ENCODE measurements around the gene CDHR3. TPM values are rescaled to one million over a fixed set of nuclear protein-coding genes. Genes with fewer than 3 reads are reported as not detected.

Gene CDHR3
- total RNA-seq, 1 donor from 2014 or later, result 2.3 TPM

GRCh38 chr7:105987046-105987445, 24.0 kb downstream of the CDHR3 start:
- Mint-ChIP-seq H3K4me3 (ENCODE audit: unreplicated experiment) (no peak overlapping the region), H3K9me3 (ENCODE audit: unreplicated experiment) (no peaks in the 10 kb centered on the region), H3K27me3 (ENCODE audit: unreplicated experiment) (peaks cover 48% of the 10 kb centered on the region), H3K36me3 (ENCODE audit: unreplicated experiment) (no peaks in the 10 kb centered on the region), H3K27ac (ENCODE audit: unreplicated experiment) (no peak overlapping the region), H3K4me1 (ENCODE audit: unreplicated experiment) (peaks cover 12% of the 10 kb centered on the region)
- TF ChIP-seq, protein P1, sequence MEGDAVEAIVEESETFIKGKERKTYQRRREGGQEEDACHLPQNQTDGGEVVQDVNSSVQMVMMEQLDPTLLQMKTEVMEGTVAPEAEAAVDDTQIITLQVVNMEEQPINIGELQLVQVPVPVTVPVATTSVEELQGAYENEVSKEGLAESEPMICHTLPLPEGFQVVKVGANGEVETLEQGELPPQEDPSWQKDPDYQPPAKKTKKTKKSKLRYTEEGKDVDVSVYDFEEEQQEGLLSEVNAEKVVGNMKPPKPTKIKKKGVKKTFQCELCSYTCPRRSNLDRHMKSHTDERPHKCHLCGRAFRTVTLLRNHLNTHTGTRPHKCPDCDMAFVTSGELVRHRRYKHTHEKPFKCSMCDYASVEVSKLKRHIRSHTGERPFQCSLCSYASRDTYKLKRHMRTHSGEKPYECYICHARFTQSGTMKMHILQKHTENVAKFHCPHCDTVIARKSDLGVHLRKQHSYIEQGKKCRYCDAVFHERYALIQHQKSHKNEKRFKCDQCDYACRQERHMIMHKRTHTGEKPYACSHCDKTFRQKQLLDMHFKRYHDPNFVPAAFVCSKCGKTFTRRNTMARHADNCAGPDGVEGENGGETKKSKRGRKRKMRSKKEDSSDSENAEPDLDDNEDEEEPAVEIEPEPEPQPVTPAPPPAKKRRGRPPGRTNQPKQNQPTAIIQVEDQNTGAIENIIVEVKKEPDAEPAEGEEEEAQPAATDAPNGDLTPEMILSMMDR (IDR thresholded peaks at IDR 0.05), result no peak
- no peak for DNase-seq (ENCODE audit: extremely low spot score, unreplicated experiment)

DNA sequence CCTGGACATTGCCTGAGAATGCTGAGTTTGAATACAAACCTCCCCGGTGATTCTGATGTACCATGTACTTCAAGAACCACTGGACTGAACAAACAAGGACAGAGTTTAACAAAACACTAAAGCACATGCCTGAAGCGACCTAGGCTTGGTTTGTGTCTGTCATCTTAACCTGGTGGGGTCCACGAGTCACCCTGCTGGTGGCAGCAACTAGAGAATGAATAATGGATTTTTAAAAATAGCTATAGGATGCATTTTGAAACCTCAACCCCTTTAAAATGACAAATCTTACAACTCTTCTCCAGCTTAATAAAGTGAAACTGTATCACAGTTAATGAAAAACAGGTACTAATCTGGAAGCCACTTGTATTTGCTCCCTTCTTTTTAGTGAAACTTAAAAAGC, 25.2 kb downstream of the CDHR3 start:
- H3K27me3 Mint-ChIP-seq (ENCODE audit: unreplicated experiment), result peaks cover 51% of the 10 kb centered on the region
- H3K27ac Mint-ChIP-seq (ENCODE audit: unreplicated experiment), result no peak overlapping the region
- H3K9me3 Mint-ChIP-seq (ENCODE audit: unreplicated experiment), result no peaks in the 10 kb centered on the region
- TF ChIP-seq, protein P1 (IDR thresholded peaks at IDR 0.05), result no peak
- DNase-seq (ENCODE audit: extremely low spot score, unreplicated experiment), result no peak
- H3K36me3 Mint-ChIP-seq (ENCODE audit: unreplicated experiment), result no peaks in the 10 kb centered on the region
- no peak overlapping the region for H3K4me3 Mint-ChIP-seq (ENCODE audit: unreplicated experiment)
- H3K4me1 Mint-ChIP-seq (ENCODE audit: unreplicated experiment), result peaks cover 12% of the 10 kb centered on the region

- no peak for DNase-seq (ENCODE audit: extremely low spot score, unreplicated experiment)
- Mint-ChIP-seq H3K36me3 (ENCODE audit: unreplicated experiment) (no peaks in the 10 kb centered on the region), H3K4me3 (ENCODE audit: unreplicated experiment) (no peak overlapping the region), H3K4me1 (ENCODE audit: unreplicated experiment) (peaks cover 12% of the 10 kb centered on the region), H3K27me3 (ENCODE audit: unreplicated experiment) (peaks cover 45% of the 10 kb centered on the region), H3K27ac (ENCODE audit: unreplicated experiment) (no peak overlapping the region), H3K9me3 (ENCODE audit: unreplicated experiment) (no peaks in the 10 kb centered on the region)
- TF ChIP-seq, protein P1 (IDR thresholded peaks at IDR 0.05), result no peak
These were observed 26.1 kb downstream of the CDHR3 start for GRCh38 chr7:105989191-105989590.

DNA sequence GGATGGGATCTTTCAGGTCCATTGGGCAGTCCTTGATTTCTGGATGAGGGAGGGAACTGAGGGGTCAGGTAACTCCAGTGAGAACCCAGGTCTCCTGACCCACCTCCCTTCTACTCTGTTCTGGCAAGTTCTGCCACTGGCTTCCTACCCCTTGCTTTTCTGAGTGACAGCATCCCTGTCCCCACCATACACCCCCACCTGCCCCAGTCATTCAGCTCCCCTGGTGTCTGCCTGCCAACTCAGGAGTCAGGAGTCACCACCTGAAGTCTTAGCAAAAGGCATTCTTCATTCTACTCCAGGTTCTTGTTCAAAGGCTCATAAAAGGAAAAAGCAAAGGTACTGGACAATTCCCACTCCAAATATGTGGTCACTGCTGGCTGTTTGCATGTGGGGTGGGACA, 26.6 kb downstream of the CDHR3 start:
- Mint-ChIP-seq H3K4me1 (ENCODE audit: unreplicated experiment) (peaks cover 12% of the 10 kb centered on the region), H3K9me3 (ENCODE audit: unreplicated experiment) (no peaks in the 10 kb centered on the region)

DNA sequence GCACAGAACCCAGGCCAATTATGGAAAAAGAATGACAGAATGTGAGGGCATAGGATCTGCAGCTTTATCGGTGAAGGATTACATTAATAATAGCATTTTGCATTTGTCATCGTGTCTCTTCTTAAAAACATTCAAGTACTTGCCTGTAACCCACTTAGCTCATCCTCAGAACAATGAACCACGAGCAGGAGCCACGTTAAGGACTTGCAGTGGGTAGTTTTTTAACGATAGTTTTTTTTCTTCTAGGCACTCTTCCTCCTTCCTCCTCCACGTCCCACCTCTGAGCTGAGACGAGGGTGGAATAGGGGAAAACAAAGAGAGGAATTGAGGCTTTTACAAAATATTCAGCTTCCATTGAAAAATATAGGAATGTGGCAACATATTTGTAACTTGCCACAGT, 27.1 kb downstream of the CDHR3 start:
- no peak overlapping the region for H3K27ac Mint-ChIP-seq (ENCODE audit: unreplicated experiment)

More for the DNA sequence above, 26.6 kb downstream of the CDHR3 start:
- Mint-ChIP-seq H3K36me3 (ENCODE audit: unreplicated experiment) (no peaks in the 10 kb centered on the region), H3K4me3 (ENCODE audit: unreplicated experiment) (no peak overlapping the region), H3K27me3 (ENCODE audit: unreplicated experiment) (peaks cover 44% of the 10 kb centered on the region), H3K27ac (ENCODE audit: unreplicated experiment) (no peak overlapping the region)
- DNase-seq (ENCODE audit: extremely low spot score, unreplicated experiment), result no peak
- TF ChIP-seq, protein P1 (IDR thresholded peaks at IDR 0.05), result no peak

More for the DNA sequence above, 27.1 kb downstream of the CDHR3 start:
- no peaks in the 10 kb centered on the region for H3K36me3 Mint-ChIP-seq (ENCODE audit: unreplicated experiment)
- H3K4me1 Mint-ChIP-seq (ENCODE audit: unreplicated experiment), result peaks cover 10% of the 10 kb centered on the region
- H3K4me3 Mint-ChIP-seq (ENCODE audit: unreplicated experiment), result no peak overlapping the region
- H3K9me3 Mint-ChIP-seq (ENCODE audit: unreplicated experiment), result no peaks in the 10 kb centered on the region
- peaks cover 45% of the 10 kb centered on the region for H3K27me3 Mint-ChIP-seq (ENCODE audit: unreplicated experiment)
- no peak for DNase-seq (ENCODE audit: extremely low spot score, unreplicated experiment)
- TF ChIP-seq, protein P1 (IDR thresholded peaks at IDR 0.05), result no peak
